HEK293 (cell line): ENCODE results near the gene PIAS2.
"Not testable (repeated sequence)": the region's sequence is repeated elsewhere in the genome, so short reads cannot be mapped to it uniquely, and the experiment has no call there.

Experiments used
- CTCF ChIA-PET: fragments of 350-600 bp; formaldehyde crosslinking; extraction: SDS; loops from one replicate; lab custom pipeline; 2021; ENCODE audit warnings: antibody characterized with exemption; lab: Yijun Ruan, JAX
- POLR2A ChIA-PET: fragments of 300-600 bp; formaldehyde crosslinking; extraction: SDS; loops from one replicate; lab custom pipeline; 2020; ENCODE audit warnings: antibody characterized with exemption, inconsistent platforms; lab: Yijun Ruan, JAX
- H3K27ac ChIP-seq: fragments of 200-500 bp; sonication (Bioruptor generic); 2 replicates; pipeline ENCODE4 v1.5.1; 2014; ENCODE audit warnings: low read depth, low read length, control low read depth, inconsistent platforms; ENCODE audit errors: extremely low read depth
- H3K36me3 ChIP-seq, 2 experiments: fragments of 200-500 bp in 1 of 2; sonication (Bioruptor generic) in 1 of 2; 1 replicate in 1 of 2; 2 replicates in 1 of 2; pipeline ENCODE4 v1.5.1; 2014 to 2017; ENCODE audit warnings: inconsistent platforms in 2 of 2, low read length in 2 of 2; ENCODE audit not compliant: control insufficient read depth in 2 of 2, insufficient read depth in 1 of 2
- H3K4me1 ChIP-seq: fragments of 200-500 bp; sonication (Bioruptor generic); 2 replicates; pipeline ENCODE4 v1.5.1; 2014; ENCODE audit warnings: mild to moderate bottlenecking, low read length, inconsistent platforms; ENCODE audit not compliant: control insufficient read depth, insufficient read depth
- H3K4me3 ChIP-seq: 2 replicates; pipeline ENCODE4 v1.5.1; 2011; ENCODE audit warnings: low read depth, mild to moderate bottlenecking, control low read depth, low read length, moderate library complexity
- H3K9me3 ChIP-seq: fragments of 200-500 bp; sonication (Bioruptor generic); 2 replicates; pipeline ENCODE4 v1.5.1; 2014; ENCODE audit warnings: low read depth, low read length, inconsistent platforms; ENCODE audit not compliant: control insufficient read depth, insufficient read depth
- HOXA7 ChIP-seq: sonication (generic); formaldehyde crosslinking; IDR thresholded peaks from 2 replicates; pipeline ENCODE4 v1.8.1; 2022; ENCODE audit warnings: missing genetic modification reagents, borderline replicate concordance
- HOXC10 ChIP-seq: sonication (generic); formaldehyde crosslinking; IDR thresholded peaks from 2 replicates; pipeline ENCODE4 v1.8.1; 2023; ENCODE audit warnings: mild to moderate bottlenecking, missing genetic modification reagents
- KLF16 ChIP-seq: fragments of 450-650 bp; formaldehyde crosslinking; IDR thresholded peaks from 2 replicates; pipeline ENCODE4 v1.5.1; 2017; ENCODE audit warnings: missing biosample characterization, missing genetic modification characterization
- PRDM1 ChIP-seq: fragments of 450-650 bp; formaldehyde crosslinking; IDR thresholded peaks from 2 replicates; pipeline ENCODE4; 2016; ENCODE audit warnings: missing biosample characterization, missing genetic modification characterization
- REPIN1 ChIP-seq: fragments of 450-650 bp; formaldehyde crosslinking; IDR thresholded peaks from 2 replicates; pipeline ENCODE4 v1.5.1; 2017; ENCODE audit warnings: missing biosample characterization, missing genetic modification characterization, low read depth
- SP7 ChIP-seq: fragments of 450-650 bp; formaldehyde crosslinking; IDR thresholded peaks from 2 replicates; pipeline ENCODE4 v1.5.1; 2016; ENCODE audit warnings: missing biosample characterization, missing genetic modification characterization
- TRIM28 ChIP-seq: IDR thresholded peaks from 2 replicates; pipeline ENCODE4 v1.6.1; 2011; ENCODE audit warnings: low read length, control low read depth, borderline replicate concordance
- ZBTB21 ChIP-seq: fragments of 450-650 bp; formaldehyde crosslinking; IDR thresholded peaks from 2 replicates; pipeline ENCODE4 v1.5.1; 2017; ENCODE audit warnings: missing biosample characterization, missing genetic modification characterization
- ZFHX2 ChIP-seq: fragments of 450-650 bp; formaldehyde crosslinking; conservative IDR thresholded peaks from 2 replicates; pipeline ENCODE4 v1.5.1; 2016; ENCODE audit warnings: missing biosample characterization, missing genetic modification characterization
- ZNF112 ChIP-seq: fragments of 450-650 bp; formaldehyde crosslinking; IDR thresholded peaks from 2 replicates; pipeline ENCODE4 v1.5.0; 2017; ENCODE audit warnings: missing biosample characterization, missing genetic modification characterization
- ZNF121 ChIP-seq: fragments of 450-650 bp; formaldehyde crosslinking; IDR thresholded peaks from 2 replicates; pipeline ENCODE4 v1.5.1; 2016; ENCODE audit warnings: missing biosample characterization, missing genetic modification characterization
- ZNF146 ChIP-seq: fragments of 450-650 bp; formaldehyde crosslinking; IDR thresholded peaks from 2 replicates; pipeline ENCODE4 v1.5.1; 2016; ENCODE audit warnings: missing biosample characterization, missing genetic modification characterization
- ZNF174 ChIP-seq: fragments of 450-650 bp; formaldehyde crosslinking; IDR thresholded peaks from 2 replicates; pipeline ENCODE4 v1.5.0; 2017; ENCODE audit warnings: missing biosample characterization, mild to moderate bottlenecking, missing genetic modification characterization
- ZNF211 ChIP-seq: fragments of 450-650 bp; formaldehyde crosslinking; IDR thresholded peaks from 2 replicates; pipeline ENCODE4 v1.5.1; 2016; ENCODE audit warnings: low read depth, missing biosample characterization, missing genetic modification characterization
- ZNF214 ChIP-seq: fragments of 450-650 bp; formaldehyde crosslinking; IDR thresholded peaks from 2 replicates; pipeline ENCODE4 v1.5.1; 2017; ENCODE audit warnings: missing biosample characterization, mild to moderate bottlenecking, missing genetic modification characterization, borderline replicate concordance
- ZNF416 ChIP-seq: fragments of 450-650 bp; formaldehyde crosslinking; IDR thresholded peaks from 2 replicates; pipeline ENCODE4 v1.5.1; 2016; ENCODE audit warnings: missing biosample characterization, missing genetic modification characterization
- ZNF433 ChIP-seq: fragments of 450-650 bp; formaldehyde crosslinking; IDR thresholded peaks from 2 replicates; pipeline ENCODE4 v1.5.1; 2016; ENCODE audit warnings: missing biosample characterization, missing genetic modification characterization, low read depth
- ZNF473 ChIP-seq: fragments of 450-650 bp; formaldehyde crosslinking; IDR thresholded peaks from 2 replicates; pipeline ENCODE4 v1.5.1; 2017; ENCODE audit warnings: missing biosample characterization, missing genetic modification characterization
- ZNF514 ChIP-seq: fragments of 450-650 bp; formaldehyde crosslinking; IDR thresholded peaks from 2 replicates; pipeline ENCODE4 v1.5.1; 2016; ENCODE audit warnings: missing biosample characterization, missing genetic modification characterization
- ZNF600 ChIP-seq: fragments of 450-650 bp; formaldehyde crosslinking; IDR thresholded peaks from 2 replicates; pipeline ENCODE4 v1.5.1; 2016; ENCODE audit warnings: missing biosample characterization, missing genetic modification characterization
- ZNF654 ChIP-seq: fragments of 450-650 bp; formaldehyde crosslinking; IDR thresholded peaks from 2 replicates; pipeline ENCODE4 v1.5.1; 2016; ENCODE audit warnings: low read depth, missing biosample characterization, missing genetic modification characterization
- ZNF677 ChIP-seq: fragments of 450-650 bp; IDR thresholded peaks from 2 replicates; pipeline ENCODE4 v1.5.0; 2018; ENCODE audit warnings: missing biosample characterization, mild to moderate bottlenecking, missing genetic modification characterization, moderate library complexity
- ZNF76 ChIP-seq: fragments of 450-650 bp; formaldehyde crosslinking; IDR thresholded peaks from 2 replicates; pipeline ENCODE4; 2016; ENCODE audit warnings: low read depth, missing biosample characterization, missing genetic modification characterization, borderline replicate concordance
- ZNF768 ChIP-seq: fragments of 450-650 bp; formaldehyde crosslinking; IDR thresholded peaks from 2 replicates; pipeline ENCODE4 v1.5.1; 2018; ENCODE audit warnings: missing biosample characterization, mild to moderate bottlenecking, missing genetic modification characterization
- ZNF777 ChIP-seq: fragments of 450-650 bp; formaldehyde crosslinking; IDR thresholded peaks from 2 replicates; pipeline ENCODE4 v1.5.1; 2017; ENCODE audit warnings: missing biosample characterization, missing genetic modification characterization, borderline replicate concordance
- ZNF837 ChIP-seq: fragments of 450-650 bp; formaldehyde crosslinking; IDR thresholded peaks from 2 replicates; pipeline ENCODE4 v1.5.1; 2016; ENCODE audit warnings: missing biosample characterization, missing genetic modification characterization
- TF ChIP-seq, protein P1 (sequence below): fragments of 450-650 bp; IDR thresholded peaks from 2 replicates; pipeline ENCODE4 v1.5.1; 2018; ENCODE audit warnings: missing biosample characterization, mild to moderate bottlenecking, missing genetic modification characterization
- TF ChIP-seq, protein P2 (sequence below): fragments of 450-650 bp; formaldehyde crosslinking; IDR thresholded peaks from 2 replicates; pipeline ENCODE4 v1.5.1; 2016; ENCODE audit warnings: missing biosample characterization, missing genetic modification characterization

Gene PIAS2

DNA sequence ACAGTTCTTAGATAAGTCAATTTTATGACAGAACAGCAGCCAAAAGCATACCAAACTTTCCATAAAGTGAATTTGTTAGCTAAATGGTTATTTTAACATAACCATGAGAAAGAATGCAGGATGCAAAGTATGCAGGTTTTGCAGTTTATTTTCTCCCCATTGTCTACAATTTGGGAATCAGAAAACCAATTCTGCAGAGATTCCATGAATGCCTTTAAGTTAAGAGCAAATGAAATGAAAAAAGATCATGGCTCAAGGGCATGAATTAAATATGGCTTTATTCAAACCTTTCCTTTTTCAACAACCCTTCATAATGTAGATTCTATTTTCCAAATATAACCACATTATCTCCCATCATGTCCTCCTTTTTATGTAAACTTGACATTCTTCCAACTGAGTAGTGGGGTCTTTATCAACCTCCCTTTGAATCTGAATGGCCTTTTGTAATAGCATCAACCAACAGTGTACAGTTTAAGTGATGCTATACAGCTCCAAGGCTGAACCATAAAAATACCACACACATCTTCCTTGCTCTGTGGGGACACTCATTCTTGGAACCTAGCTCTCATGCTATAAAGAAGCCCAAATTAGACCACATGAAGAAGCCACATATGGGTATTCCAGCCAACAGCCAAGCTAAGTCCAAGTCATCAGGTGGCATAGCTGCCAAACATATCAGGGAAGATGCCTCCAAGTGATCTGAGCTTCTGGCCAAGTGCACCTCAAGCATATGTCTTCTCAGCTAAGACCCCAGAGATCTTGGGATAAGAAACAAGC is 49.8 kb downstream of the PIAS2 start:
- POLR2A ChIA-PET = interaction anchor here (1.5 kb wide), 1 partner anchor 50 kb away, joined by 3 read pairs; the partner anchor contains the start of genes KATNAL2 and PIAS2
- TF ChIP-seq ZNF654 (tag by site-specific recombination) (no peak), SP7 (tag by site-specific recombination) (no peak), ZNF121 (tag by site-specific recombination) (no peak), KLF16 (tag by site-specific recombination) (no peak), ZNF837 (tag by site-specific recombination) (no peak), ZNF433 (tag by site-specific recombination) (no peak), TRIM28 (no peak), HOXA7 (CRISPR knock-in tag) (no peak), ZNF514 (tag by site-specific recombination) (no peak), ZNF174 (tag by site-specific recombination) (no peak), ZBTB21 (no peak), ZFHX2 (no peak), ZNF214 (tag by site-specific recombination) (no peak), ZNF768 (tag by site-specific recombination) (no peak), ZNF416 (tag by site-specific recombination) (no peak), ZNF600 (tag by site-specific recombination) (no peak), ZNF112 (tag by site-specific recombination) (no peak), PRDM1 (tag by site-specific recombination) (no peak)
- TF ChIP-seq, protein P1, sequence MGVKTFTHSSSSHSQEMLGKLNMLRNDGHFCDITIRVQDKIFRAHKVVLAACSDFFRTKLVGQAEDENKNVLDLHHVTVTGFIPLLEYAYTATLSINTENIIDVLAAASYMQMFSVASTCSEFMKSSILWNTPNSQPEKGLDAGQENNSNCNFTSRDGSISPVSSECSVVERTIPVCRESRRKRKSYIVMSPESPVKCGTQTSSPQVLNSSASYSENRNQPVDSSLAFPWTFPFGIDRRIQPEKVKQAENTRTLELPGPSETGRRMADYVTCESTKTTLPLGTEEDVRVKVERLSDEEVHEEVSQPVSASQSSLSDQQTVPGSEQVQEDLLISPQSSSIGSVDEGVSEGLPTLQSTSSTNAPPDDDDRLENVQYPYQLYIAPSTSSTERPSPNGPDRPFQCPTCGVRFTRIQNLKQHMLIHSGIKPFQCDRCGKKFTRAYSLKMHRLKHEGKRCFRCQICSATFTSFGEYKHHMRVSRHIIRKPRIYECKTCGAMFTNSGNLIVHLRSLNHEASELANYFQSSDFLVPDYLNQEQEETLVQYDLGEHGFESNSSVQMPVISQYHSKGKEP = no peak
- Histone ChIP-seq H3K4me1 (no peaks in the 10 kb centered on the region), H3K27ac (no peak overlapping the region), H3K4me3 (no peak overlapping the region), H3K9me3 (no peaks in the 10 kb centered on the region), H3K36me3 (no peaks in the 10 kb centered on the region; a peak in 1 of 3 replicates)
- CTCF ChIA-PET = interaction anchor here (0.7 to 1.1 kb wide), 2 partner anchors 22 to 183 kb away, joined by 3 read pairs; no protein-coding TSS in a partner anchor

DNA sequence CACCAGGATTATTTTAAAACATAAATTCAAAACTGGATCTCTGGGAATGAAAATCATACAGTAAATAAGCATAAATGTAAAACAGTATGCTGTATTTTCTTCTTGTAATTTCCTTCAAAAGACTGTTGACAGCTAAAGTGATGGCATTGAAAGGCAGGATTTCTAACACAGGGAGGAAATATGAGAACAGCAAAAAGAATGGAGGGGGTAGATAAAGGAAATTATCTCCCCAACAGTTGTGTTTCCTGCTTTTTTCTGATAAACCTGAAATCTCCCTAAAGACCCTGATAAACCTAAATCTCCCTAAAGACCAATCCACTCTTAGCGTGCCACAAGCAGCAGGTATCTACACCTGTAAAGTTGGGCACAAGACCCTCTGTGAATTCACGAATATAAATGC is 50.8 kb downstream of the PIAS2 start:
- Histone ChIP-seq H3K4me3 (no peak overlapping the region), H3K27ac (no peak overlapping the region), H3K4me1 (no peaks in the 10 kb centered on the region), H3K36me3 (no peaks in the 10 kb centered on the region; a peak in 1 of 3 replicates), H3K9me3 (no peaks in the 10 kb centered on the region)
- ChIA-PET POLR2A (no interaction called here), CTCF (no interaction called here)
- TF ChIP-seq ZNF211 (tag by site-specific recombination) (no peak), HOXC10 (CRISPR knock-in tag) (no peak), ZNF837 (tag by site-specific recombination) (no peak), ZNF146 (tag by site-specific recombination) (no peak), ZNF76 (no peak), REPIN1 (tag by site-specific recombination) (no peak), ZNF600 (tag by site-specific recombination) (no peak), ZNF777 (no peak), ZNF677 (no peak), ZNF473 (tag by site-specific recombination) (no peak)
- TF ChIP-seq, protein P2, sequence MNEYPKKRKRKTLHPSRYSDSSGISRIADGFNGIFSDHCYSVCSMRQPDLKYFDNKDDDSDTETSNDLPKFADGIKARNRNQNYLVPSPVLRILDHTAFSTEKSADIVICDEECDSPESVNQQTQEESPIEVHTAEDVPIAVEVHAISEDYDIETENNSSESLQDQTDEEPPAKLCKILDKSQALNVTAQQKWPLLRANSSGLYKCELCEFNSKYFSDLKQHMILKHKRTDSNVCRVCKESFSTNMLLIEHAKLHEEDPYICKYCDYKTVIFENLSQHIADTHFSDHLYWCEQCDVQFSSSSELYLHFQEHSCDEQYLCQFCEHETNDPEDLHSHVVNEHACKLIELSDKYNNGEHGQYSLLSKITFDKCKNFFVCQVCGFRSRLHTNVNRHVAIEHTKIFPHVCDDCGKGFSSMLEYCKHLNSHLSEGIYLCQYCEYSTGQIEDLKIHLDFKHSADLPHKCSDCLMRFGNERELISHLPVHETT (tag by site-specific recombination) = no peak

DNA sequence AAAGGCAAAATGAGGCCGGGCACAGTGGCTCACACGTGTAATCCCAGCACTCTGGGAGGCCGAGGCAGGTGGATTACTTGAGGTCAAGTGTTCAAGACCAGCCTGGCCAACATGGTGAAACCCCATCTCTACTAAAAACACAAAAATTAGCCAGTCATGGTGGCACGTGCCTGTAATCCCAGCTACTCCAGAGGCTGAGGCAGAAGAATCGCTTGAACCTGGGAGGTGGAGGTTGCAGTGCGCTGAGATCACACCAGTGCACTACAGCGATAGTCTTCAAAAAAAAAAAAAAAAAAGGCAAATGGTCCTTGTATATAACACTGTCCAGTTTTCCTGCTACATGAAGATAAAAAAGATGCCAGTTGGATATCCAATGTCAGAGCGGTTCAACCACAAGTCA is 52.1 kb downstream of the PIAS2 start:
- H3K4me3 ChIP-seq, H3K9me3 ChIP-seq, POLR2A ChIA-PET, H3K27ac ChIP-seq, H3K4me1 ChIP-seq, H3K36me3 ChIP-seq: not testable (repeated sequence)
- CTCF ChIA-PET = interaction anchor here (0.6 kb wide), 1 partner anchor 733 kb away, joined by 3 read pairs; no protein-coding TSS in a partner anchor
